Stimulated activated CD8-positive, alpha-beta memory T cell treated with anti-CD3 and anti-CD28 coated beads, Interleukin-7, amount 100 ng/mL, for 24 hours (primary cell): ENCODE measurements around the gene HNRNPAB.
A peak's percentile ranks its signal among the peaks of the same experiment; 100 is the strongest.
"Not testable (repeated sequence)": the region's sequence is repeated elsewhere in the genome, so short reads cannot be mapped to it uniquely, and the experiment has no call there.

Experiments
- DNase-seq: peaks from one replicate; pipeline ENCODE4 v3.0.0-alpha.2; 2020; ENCODE audit warnings: low read depth

HNRNPAB gene

GRCh38 chr5:178230879-178231538 lies 26.7 kb downstream of the HNRNPAB start:
- no peak for DNase-seq

- no peak for DNase-seq
Observed at GRCh38 chr5:178231539-178232123, 27.3 kb downstream of the HNRNPAB start.

GRCh38 chr5:178232124-178232919 lies 28.0 kb downstream of the HNRNPAB start, which contains the start of gene PHYKPL:
PHYKPL (minus strand) TSS chr5:178232802; CDS start chr5:178232550, 252 bp downstream.
- peak; percentile 40 for DNase-seq

GRCh38 chr5:178232920-178233429 lies 28.6 kb downstream of the HNRNPAB start:
- DNase-seq = no peak

GRCh38 chr5:178234121-178234749 lies 29.9 kb downstream of the HNRNPAB start:
- DNase-seq = no peak

GRCh38 chr5:178234750-178235587 lies 30.6 kb downstream of the HNRNPAB start:
- DNase-seq = peak; percentile 68

GRCh38 chr5:178235588-178235974 lies 31.2 kb downstream of the HNRNPAB start:
- no peak for DNase-seq

GRCh38 chr5:178236126-178236525 lies 31.8 kb downstream of the HNRNPAB start:
- no peak for DNase-seq

- DNase-seq = no peak
Observed at GRCh38 chr5:178236679-178237078, 32.3 kb downstream of the HNRNPAB start.

GRCh38 chr5:178237431-178238312 lies 33.3 kb downstream of the HNRNPAB start:
- no peak for DNase-seq

- DNase-seq = no peak
Observed at GRCh38 chr5:178238313-178238635, 33.9 kb downstream of the HNRNPAB start.

- no peak for DNase-seq
Observed at GRCh38 chr5:178238711-178239592, 34.6 kb downstream of the HNRNPAB start.

- DNase-seq = not testable (repeated sequence)
Observed at GRCh38 chr5:178239626-178240301, 35.4 kb downstream of the HNRNPAB start.

- DNase-seq = no peak
Observed at GRCh38 chr5:178240341-178240741, 36.0 kb downstream of the HNRNPAB start.

GRCh38 chr5:178240766-178241165 lies 36.4 kb downstream of the HNRNPAB start:
- DNase-seq = no peak

- DNase-seq = no peak
Observed at GRCh38 chr5:178241231-178241663, 36.9 kb downstream of the HNRNPAB start.

GRCh38 chr5:178241688-178242231 lies 37.4 kb downstream of the HNRNPAB start:
- DNase-seq = no peak

GRCh38 chr5:178242416-178242815 lies 38.1 kb downstream of the HNRNPAB start:
- no peak for DNase-seq

- DNase-seq = no peak
Observed at GRCh38 chr5:178244576-178244975, 40.2 kb downstream of the HNRNPAB start.
